ENCODE results near the gene UBR4. TPM values are rescaled to one million over a fixed set of nuclear protein-coding genes. Genes with fewer than 3 reads are reported as not detected.

UBR4 gene
- total RNA-seq, 2 experiments from 2014 or later = 116 to 125 TPM

- CTCF ChIA-PET = no interaction called here
- no peaks in the 10 kb centered on the region for H3K9me3 ChIP-seq (ENCODE audit: control insufficient read depth in 1 of 2, insufficient read depth in 1 of 2, low read length in 2 of 2)
- ATAC-seq (ENCODE audit: poor library complexity) = no peak
- no peak for DNase-seq
- H3K27ac ChIP-seq (ENCODE audit: low read depth in 1 of 2, low read length in 2 of 2) = no peak overlapping the region
- H3K9me3 Mint-ChIP-seq = no peaks in the 10 kb centered on the region
- no peaks in the 10 kb centered on the region for H3K4me1 ChIP-seq (ENCODE audit: insufficient read depth, low read length)
- H3K4me3 Mint-ChIP-seq = no peak overlapping the region
- TF ChIP-seq CTCF (IDR thresholded peaks at IDR 0.05) = no peak
- H3K4me3 ChIP-seq (ENCODE audit: low read length) = no peak overlapping the region
- POLR2A ChIA-PET = interaction anchor here (1.5 kb wide), 1 partner anchor 13 kb away, joined by 4 read pairs; no protein-coding TSS in a partner anchor
- no peaks in the 10 kb centered on the region for H3K4me1 Mint-ChIP-seq (ENCODE audit: low read depth)
- no peaks in the 10 kb centered on the region for H3K27me3 ChIP-seq (ENCODE audit: control insufficient read depth in 1 of 2, insufficient read depth in 2 of 2, low read length in 2 of 2)
- no peaks in the 10 kb centered on the region for H3K27me3 Mint-ChIP-seq
- peaks cover 99% of the 10 kb centered on the region for H3K36me3 Mint-ChIP-seq (ENCODE audit: low read depth)
- intact Hi-C loops (cut with DNase I, micrococcal nuclease) = no loop called here
- H3K27ac Mint-ChIP-seq = peak overlapping the region; percentile 17
- H3K36me3 ChIP-seq (ENCODE audit: insufficient read depth, low read length) = peaks cover 94% of the 10 kb centered on the region
Measured at GRCh38 chr1:19087017-19087736, 122.9 kb downstream of the UBR4 start.

- intact Hi-C loops (cut with DNase I, micrococcal nuclease) = no loop called here
- H3K4me3 Mint-ChIP-seq = no peak overlapping the region
- H3K27me3 Mint-ChIP-seq = no peaks in the 10 kb centered on the region
- peaks cover 99% of the 10 kb centered on the region for H3K36me3 Mint-ChIP-seq (ENCODE audit: low read depth)
- no peak for ATAC-seq (ENCODE audit: poor library complexity)
- Histone ChIP-seq H3K27ac (ENCODE audit: low read depth in 1 of 2, low read length in 2 of 2) (no peak overlapping the region), H3K4me3 (ENCODE audit: low read length) (no peak overlapping the region), H3K4me1 (ENCODE audit: insufficient read depth, low read length) (no peaks in the 10 kb centered on the region), H3K27me3 (ENCODE audit: control insufficient read depth in 1 of 2, insufficient read depth in 2 of 2, low read length in 2 of 2) (no peaks in the 10 kb centered on the region), H3K36me3 (ENCODE audit: insufficient read depth, low read length) (peaks cover 94% of the 10 kb centered on the region), H3K9me3 (ENCODE audit: control insufficient read depth in 1 of 2, insufficient read depth in 1 of 2, low read length in 2 of 2) (no peaks in the 10 kb centered on the region)
- H3K9me3 Mint-ChIP-seq = no peaks in the 10 kb centered on the region
- ChIA-PET CTCF (interaction anchor here (0.6 kb wide), 1 partner anchor 117 kb away, joined by 3 read pairs; no protein-coding TSS in a partner anchor), POLR2A (no interaction called here)
- H3K27ac Mint-ChIP-seq = no peak overlapping the region
- no peaks in the 10 kb centered on the region for H3K4me1 Mint-ChIP-seq (ENCODE audit: low read depth)
- no peak for DNase-seq
- no peak for TF ChIP-seq CTCF (IDR thresholded peaks at IDR 0.05)
Measured at GRCh38 chr1:19086176-19086875, 123.7 kb downstream of the UBR4 start.

- H3K27me3 Mint-ChIP-seq = no peaks in the 10 kb centered on the region
- H3K4me3 Mint-ChIP-seq = no peak overlapping the region
- H3K36me3 Mint-ChIP-seq (ENCODE audit: low read depth) = peaks cover 99% of the 10 kb centered on the region
- Histone ChIP-seq H3K9me3 (ENCODE audit: control insufficient read depth in 1 of 2, insufficient read depth in 1 of 2, low read length in 2 of 2) (no peaks in the 10 kb centered on the region), H3K27me3 (ENCODE audit: control insufficient read depth in 1 of 2, insufficient read depth in 2 of 2, low read length in 2 of 2) (no peaks in the 10 kb centered on the region), H3K4me1 (ENCODE audit: insufficient read depth, low read length) (no peaks in the 10 kb centered on the region), H3K27ac (ENCODE audit: low read depth in 1 of 2, low read length in 2 of 2) (no peak overlapping the region), H3K4me3 (ENCODE audit: low read length) (no peak overlapping the region), H3K36me3 (ENCODE audit: insufficient read depth, low read length) (peaks cover 98% of the 10 kb centered on the region)
- ChIA-PET CTCF (no interaction called here), POLR2A (no interaction called here)
- no peak for DNase-seq
- no peak for TF ChIP-seq CTCF (IDR thresholded peaks at IDR 0.05)
- intact Hi-C loops (cut with DNase I, micrococcal nuclease) = no loop called here
- no peaks in the 10 kb centered on the region for H3K4me1 Mint-ChIP-seq (ENCODE audit: low read depth)
- H3K9me3 Mint-ChIP-seq = no peaks in the 10 kb centered on the region
- no peak for ATAC-seq (ENCODE audit: poor library complexity)
- no peak overlapping the region for H3K27ac Mint-ChIP-seq
Measured at GRCh38 chr1:19084206-19084738, 125.8 kb downstream of the UBR4 start.

Data from CD4-positive, alpha-beta T cell (primary cell).